G401 (cell line): Measurements from ENCODE around the gene LZTS3. TPM values are rescaled to one million over a fixed set of nuclear protein-coding genes. Genes with fewer than 3 reads are reported as not detected.

Experiments used
- DNase-seq: peaks from one replicate; pipeline ENCODE4 v3.0.0-alpha.2; 2015; ENCODE audit warnings: low spot score
- in situ Hi-C: cut with HindIII; loops from 2 replicates; pipeline ENCODE4 v1.10.0; 2016; ENCODE audit warnings: low sequenced_read_pairs, mixed read lengths
- total RNA-seq: library from RNA; depleted of rRNA; stranded (reverse); fragments of >200 nt; shearing (Covaris generic); gene quantifications from 2 replicates; pipeline ENCODE4 v1.2.3, GENCODE V29; 2014

The LZTS3 gene
- total RNA-seq, 1 experiment from 2014 or later = 15.2 TPM

DNA sequence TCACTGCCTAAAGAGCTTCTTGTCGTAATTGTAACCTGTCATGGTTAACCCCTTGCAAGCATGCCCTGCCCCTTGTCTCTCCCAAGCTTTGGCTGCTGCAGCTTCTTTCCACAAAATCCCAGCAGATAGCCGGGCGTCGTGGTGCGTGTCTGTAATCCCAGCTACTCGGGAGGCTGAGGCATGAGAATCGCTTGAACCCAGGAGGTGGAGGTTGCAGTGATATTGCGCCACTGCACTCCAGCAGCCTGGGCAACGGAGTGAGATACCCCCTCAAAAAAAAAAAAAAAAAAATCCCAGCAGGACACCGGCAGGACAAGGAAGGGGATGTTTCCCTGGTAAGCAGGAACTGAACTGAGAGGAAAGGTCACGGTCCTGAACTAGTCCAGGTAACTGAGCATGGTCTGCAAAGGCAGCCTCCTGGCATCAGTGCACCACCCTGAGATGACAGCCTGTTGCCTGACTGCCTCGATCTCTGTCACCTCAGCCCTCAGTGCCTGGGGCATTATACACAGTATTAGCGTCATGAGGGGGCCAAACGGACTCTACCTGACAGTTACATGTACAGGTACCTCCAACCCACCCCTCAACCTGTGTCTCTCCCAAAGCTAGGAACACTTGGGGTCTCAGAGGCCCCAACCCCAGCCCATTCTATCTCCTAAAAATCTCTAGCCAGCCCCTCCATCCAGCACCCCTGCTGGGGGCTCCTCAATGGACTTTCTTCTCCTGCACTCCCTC is 1.8 kb downstream of the LZTS3 start:
- in situ Hi-C loops = no loop called here
- DNase-seq = peak; percentile 36

DNA sequence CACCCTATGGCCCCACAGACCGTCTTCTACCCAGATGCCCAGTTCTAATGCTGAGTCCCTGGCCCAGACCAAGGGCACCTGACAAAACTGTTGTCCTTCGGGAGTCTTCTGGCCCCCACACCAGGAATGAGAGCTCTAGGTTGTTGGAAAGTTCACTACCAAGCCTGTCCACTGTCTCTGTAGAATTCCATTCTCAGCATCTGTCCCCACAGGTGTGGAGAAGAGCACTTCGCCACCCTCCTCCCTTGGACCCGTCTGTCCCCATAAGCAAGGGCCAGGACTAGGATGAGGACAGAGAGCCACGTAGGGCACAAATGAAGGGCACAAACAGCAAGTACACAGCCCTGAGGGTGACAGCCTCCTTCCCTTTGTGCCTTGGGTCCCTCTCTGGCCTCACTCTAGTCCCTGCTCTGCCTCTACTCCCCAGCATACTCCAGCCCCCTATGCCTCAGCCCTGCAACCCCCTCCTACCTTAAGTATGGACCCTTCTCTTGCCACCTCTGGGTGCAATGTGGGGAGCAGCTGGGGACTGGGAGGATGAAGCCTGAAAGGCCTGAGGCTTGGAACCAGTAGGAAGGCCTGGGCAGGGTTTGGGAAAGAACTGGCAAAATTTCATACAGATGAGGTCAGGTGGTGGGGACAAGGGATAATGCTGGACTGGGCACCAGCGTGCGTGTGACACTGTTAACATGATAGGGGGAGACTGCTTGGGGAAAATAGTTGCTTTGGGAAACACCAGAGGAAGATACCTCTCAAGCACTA is 4.3 kb downstream of the LZTS3 start:
- in situ Hi-C loops = no loop called here
- no peak for DNase-seq

DNA sequence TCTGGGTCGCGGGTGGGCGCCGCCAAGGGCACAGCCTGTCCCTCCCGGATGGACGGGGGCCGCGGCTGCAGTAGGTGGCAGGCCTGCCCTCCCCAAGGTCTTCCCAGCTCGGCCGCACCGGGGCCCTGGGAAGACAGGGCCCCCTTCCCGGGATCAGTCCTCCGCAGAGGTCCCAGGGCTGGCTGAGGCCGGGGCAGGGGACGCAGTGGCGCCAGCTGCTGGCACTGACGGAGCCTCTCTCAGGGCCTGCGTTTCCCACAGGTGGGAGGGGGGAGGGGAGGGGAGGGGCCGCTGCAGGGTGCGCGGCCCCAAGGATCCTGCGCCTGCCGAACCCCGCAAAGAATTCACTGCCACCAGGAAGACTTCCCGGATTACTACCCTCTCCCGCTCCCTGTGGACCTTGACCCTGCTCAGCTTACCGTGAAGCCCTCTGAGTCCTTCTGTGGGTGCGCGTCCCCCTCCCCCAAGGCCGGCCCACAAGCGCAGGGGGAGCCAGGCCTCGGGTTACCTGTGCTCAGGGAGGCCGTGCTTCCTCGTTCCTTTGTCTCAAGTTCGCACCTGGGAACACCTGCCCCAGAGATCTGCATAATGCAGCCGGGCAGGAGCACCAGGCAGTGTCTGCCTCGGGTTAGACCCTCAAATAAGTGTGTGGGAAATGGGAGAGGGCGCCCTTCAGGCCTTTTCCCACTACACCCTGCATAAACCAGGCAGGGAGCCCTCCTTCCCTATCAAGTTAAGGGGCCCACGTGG is 5.1 kb downstream of the LZTS3 start:
- in situ Hi-C loops = no loop called here
- no peak for DNase-seq

DNA sequence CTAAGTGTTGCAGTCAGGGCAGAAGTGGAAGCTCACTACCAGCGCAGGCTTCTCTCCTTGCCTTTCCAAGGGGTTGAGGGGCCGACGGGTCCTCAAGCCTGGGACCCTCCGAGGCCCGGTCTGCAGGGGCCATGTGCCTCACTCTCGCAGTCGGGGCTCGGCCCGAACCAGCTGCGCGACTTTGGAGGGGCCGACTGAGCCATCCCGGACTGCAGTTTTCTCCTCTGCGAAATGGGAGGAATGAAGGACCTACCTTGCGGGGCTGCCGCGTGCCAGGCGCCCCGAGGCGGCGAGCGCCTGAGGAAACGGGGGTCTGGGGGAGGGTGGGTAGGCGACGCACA is 5.6 kb downstream of the LZTS3 start:
- in situ Hi-C loops = no loop called here
- no peak for DNase-seq

DNA sequence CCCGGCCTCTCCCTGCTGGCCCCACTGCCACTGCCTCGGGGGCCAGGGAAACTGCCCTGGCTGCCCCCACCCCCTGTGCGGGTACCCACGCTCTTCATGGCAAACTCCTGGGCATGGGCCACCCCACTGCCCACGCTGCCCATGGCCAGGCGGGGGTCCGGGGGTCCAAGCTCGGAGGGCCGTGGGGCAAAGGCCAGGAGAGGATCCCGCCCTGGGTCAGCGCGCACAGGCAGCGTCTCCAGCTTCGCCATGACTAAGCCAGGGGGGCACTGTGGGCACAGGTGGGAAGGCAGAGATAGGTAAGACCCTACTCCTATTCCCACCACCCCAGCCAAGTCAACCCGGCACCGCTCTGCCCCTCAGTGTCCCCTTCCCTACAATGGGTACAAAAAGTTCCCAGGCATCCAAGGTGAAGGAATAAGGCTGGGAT is 6.4 kb downstream of the LZTS3 start:
- no peak for DNase-seq
- in situ Hi-C loops = no loop called here

DNA sequence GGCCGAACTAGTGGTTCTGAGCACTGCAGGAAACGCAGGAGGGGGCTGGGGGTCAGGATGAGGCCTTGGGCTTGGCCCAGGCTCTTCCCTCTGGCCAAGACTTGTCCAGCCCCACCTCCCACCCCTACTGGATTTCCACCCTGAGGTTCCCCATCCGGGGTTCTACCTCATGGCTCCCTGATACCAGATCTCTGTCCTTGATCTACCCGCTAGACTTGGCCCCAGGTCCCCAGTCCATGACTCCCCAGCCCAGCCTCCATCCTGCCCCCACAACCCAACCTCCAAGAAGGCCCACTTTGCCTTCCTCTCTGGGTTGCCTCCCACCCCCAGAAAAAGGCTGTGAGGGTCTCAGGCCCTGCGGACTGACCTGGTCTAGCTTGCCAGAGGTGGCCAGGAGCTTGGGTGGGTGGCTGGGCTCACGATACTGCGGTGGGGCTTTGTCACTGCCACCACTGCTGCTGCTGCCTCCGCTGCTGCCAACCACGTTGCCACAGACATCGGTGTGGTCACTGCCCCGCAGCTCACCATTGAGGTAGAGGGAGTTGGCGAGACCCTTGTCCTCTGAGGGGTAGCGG is 6.9 kb downstream of the LZTS3 start:
- in situ Hi-C loops = no loop called here
- DNase-seq = no peak

DNA sequence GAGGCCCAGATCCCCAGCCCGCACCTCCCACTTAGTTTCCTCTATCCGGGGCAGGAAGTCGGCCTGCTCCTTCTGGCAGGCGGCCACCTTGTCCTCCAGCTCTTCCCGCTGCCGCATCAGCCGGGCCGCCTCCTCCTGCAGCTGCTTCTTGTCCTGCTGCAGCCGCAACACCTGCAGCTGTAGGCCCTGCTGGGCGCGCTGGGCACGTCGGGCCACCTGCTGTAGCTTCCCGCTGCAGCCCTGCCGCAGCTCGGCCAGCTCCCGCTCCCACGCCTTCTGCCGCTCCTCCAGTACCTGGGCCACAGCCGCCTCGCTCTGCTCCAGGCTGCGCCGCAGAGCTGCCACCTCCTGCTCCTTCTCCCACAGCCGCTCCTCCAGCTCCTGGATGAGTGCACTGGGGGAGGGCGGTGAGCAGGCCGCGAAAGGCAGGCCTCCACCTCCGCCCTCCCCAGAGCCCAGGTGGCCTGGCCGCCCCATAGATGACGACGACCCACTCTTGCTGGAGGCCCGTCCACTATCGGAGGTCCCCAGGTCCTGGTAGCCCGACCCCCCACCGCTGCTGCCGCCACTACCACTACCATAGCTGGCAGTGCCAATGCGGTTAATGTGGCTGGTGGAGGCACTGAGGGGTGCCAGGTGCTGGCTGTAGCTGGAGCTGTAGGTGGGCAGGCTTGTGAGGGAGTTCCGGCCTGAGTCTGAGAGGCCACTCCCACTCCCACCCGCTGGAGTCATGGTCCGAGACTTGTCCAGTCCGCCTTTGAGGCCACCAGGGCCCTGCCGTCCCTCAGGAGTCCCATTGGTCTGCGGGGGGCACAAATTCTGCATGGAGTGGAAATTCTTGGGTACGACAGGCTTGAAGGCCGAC is 7.6 kb downstream of the LZTS3 start:
- in situ Hi-C loops = no loop called here
- peak; percentile 74 for DNase-seq

DNA sequence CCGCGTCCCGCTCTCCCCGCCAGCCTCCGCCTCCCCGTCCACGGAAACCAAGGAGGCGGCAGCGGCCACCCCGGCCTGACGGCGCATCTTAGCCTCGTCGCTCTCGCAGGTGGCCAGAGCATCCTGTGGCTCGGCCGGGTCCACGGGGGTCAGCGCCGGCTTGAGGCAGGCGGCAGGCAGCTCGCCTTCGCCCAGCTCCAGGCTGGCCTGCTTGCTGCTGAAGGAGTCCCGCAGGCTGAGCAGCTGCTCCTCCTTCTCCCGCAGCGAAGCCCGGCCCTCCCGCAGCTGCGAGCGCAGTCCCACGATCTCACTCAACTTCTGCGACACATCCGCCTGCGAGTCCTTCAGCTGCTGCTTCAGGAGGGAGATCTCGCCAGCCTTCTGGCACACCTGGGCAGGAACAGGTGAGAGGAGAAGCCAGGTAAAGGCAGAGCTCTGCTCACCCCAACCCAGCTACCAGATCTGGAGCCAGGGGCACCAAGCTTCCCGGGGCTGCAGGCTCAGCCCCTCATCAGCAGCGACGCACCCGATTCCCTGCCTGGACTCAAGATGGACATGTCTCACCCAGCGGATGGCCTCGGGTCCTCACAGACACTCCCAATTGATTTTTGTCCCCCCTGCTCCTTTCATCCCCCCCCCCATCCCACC is 8.5 kb downstream of the LZTS3 start:
- in situ Hi-C loops = no loop called here
- DNase-seq = peak; percentile 70

DNA sequence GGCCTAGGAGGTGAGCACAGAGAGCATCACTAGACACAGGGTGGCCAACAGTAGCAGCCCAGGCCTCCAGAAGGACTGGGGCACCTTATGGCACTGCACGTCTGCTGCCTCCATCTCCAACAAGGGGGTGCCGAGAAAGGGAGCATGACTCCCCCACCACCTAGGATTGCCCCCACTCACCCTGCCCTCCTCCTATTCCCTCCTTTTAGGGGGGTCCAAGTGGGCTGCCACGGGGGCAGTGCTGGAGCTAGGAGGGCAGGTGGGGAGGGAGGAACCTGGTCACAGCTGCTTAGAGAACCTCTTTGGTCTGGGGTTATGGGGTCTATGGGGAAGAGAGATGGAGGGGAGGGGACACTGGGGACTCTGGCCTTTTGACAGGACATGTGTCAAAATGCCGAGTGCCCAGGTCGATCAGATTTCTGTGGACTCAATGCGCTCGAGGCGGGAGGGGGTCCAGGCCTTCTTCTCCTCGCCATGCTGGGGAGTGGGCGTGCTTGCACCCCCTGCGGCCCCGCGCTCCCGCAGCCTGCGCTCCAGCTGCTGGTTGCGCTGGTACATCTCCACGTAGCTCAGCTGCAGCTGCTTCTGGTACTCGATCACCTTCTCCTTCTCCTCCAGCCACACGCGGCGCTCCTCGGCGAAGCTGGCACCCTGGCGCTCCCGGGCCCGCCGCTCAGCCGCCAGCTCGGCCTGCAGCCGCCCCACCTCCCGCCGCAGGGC is 9.1 kb downstream of the LZTS3 start:
- DNase-seq = no peak
- in situ Hi-C loops = no loop called here

DNA sequence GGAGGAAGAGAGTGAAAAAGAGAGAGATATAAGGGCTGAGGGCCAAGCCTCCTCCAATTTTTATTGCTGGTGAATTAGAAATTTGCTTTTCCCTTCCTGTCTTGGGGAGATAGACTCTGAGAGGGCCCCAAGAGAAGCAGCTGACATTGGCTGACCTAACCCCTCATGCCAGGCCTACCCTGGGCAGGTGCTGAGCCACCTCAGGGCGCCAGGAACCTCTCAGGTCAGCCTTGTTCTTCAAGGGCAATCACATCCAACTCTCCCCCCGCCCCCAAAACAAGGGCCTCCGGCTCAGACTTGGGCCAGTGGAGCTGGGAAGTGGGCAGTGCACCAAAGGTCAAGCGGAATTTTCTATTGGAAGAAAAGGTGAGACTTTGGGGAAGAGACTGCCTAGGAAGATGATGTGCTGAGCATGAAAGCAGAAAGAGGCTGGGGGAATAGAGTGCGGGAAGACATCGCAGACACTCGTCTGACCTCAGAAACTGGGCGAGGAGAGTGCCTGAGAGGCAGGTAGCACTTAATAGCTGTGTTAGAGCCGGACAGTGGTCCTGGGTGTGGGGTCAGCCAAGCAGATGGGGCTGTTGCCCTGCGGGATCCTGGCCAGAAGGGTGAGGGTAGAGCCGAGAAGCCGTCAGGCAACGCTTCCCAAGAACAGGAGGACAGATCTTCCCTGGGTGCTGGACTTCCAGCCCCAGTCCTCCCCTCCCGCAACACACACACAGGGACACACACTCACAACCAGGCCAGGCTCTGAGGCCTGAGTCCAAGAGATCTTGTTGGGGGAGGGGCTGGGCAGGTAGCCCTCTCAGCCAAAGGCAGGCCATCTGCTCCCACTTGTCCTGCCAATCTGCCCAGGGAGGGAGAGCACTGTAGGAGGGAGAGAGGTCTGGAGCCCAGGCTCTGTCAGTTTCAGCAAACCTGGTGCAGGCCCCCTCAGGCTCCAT is 10.0 kb downstream of the LZTS3 start:
- peak; percentile 98 for DNase-seq
- in situ Hi-C loops = no loop called here

DNA sequence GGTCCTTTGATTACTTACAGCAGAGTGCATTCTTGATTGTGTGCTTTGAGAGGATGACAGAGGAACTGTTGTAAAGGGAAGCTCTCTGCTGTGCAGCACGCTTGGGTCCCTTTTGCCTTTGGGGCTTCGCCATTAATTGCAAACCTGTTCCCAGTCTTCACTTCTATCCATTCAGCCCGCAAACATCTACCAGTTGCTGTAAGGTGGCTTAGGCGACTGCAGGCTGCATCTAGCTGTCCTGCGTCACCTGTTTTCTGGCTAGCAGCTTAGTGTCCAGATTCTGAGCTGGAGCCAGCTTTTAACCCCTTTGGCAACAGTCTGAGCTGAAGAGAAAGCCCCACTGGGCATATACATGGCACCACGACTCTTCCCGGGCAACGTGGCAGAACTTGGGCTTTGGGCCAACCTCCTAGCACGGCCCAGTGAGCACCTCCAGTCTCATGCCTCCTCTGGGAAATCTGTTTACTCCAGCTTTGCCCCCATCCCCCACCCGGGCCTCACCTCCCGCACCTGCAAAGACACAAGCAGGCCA is 11.2 kb downstream of the LZTS3 start:
- peak; percentile 89 for DNase-seq
- in situ Hi-C loops = no loop called here

DNA sequence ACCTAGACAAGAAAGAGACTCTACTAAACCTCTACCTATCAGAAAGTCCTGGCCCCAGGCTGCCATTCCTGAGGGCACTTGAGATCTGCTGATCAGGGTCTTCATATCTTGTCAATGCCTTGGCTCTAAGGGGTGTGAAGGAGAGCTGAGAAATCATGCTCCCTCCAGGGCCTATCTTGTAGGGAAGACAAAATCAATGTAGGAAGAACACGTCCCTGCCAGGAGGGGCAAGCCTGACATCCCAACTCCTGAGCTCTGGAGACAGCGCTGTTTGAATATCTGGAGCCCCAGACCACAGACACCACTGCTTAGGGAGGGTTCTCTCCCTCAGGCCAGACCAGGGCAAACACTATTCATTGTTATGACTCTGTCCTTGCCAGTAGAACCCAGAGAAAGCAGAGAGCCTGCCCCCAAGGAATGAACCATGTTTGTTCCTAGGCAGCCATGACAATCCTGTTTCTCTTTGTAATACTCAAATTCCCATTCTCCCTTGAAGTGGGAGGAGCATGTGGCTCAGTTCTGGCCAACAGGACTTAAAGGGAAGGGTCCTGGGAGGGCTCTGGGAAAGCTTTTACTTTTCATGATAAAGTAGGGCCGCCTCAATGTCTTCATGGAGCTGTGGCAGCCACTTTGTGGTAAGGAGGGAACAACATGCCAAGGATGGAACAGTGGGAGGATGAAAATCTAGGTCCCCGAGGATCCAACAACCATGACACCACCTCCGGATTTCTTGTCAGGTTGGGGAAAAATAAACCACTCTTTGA is 11.9 kb downstream of the LZTS3 start:
- in situ Hi-C loops = no loop called here

DNA sequence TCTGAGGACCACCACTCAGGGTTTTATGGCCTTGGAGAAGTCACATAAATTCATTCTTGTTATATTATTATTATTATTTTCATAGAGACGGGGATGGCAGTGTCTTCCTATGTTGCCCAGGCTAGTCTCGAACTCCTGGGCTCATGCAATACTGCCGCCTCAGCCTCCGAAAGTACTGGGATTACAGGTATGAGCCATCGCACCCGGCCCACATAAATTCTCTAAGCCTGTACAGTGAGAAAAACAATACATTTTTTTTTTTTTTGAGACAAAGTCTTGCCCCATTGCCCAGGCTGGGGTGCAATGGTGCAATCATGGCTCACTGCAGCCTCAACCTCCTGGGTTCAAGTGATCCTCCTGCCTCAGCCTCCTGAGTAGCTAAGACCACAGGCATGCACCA is 12.9 kb downstream of the LZTS3 start:
- no peak for DNase-seq
- in situ Hi-C loops = no loop called here

More for the DNA sequence above, 11.9 kb downstream of the LZTS3 start:
- no peak for DNase-seq

DNA sequence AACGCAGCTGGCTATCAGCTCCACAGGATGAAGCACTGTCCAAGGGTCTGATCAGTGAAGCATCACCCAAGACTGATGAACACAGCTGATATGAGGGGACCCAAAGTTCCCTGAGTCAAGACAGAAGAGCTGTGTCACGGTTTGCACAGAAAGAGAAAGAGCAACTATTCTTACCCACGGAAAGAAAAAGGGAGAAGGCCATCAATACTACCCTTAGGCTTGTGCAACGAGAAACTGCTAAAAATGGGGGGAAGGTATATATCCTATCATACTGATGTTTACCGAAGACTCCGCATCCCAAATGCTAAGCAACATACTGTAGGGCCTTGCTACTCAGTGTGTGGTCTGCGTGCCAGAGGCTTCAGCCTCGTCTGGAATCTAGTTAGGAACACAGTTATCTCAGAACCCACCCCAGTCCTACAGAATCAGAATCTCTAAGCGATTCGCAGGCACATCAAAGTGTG is 14.3 kb downstream of the LZTS3 start:
- peak; percentile 14 for DNase-seq
- in situ Hi-C loops = no loop called here

DNA sequence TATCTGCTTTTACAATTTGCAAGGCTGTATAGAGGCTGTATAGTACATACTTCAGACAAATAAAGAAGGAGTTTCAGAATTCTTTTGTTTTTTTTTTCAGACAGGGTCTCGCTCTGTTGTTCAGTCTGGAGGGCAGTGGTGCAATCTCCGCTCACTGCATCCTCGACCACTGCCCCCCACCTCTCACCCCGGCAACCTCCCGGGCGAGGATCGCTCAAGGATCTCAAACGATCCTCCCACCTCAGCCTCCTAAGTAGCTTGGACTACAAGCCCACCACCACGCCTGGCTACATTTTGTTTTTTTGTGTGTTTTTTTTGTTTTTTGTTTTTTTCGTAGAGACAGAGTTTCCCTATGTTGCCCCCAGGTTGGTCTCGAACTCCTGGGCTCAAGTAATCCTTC is 15.5 kb downstream of the LZTS3 start:
- no peak for DNase-seq
- in situ Hi-C loops = no loop called here
